Lung microvascular endothelial cell (primary cell): ENCODE measurements around the gene HCN2. TPM values are rescaled to one million over a fixed set of nuclear protein-coding genes. Genes with fewer than 3 reads are reported as not detected.
"Not testable (repeated sequence)": the region's sequence is repeated elsewhere in the genome, so short reads cannot be mapped to it uniquely, and the experiment has no call there.

Experiments used
- DNase-seq, 2 donors: peaks; one replicate each; pipeline versions ENCODE4 v3.0.0 to v3.0.0-alpha.2; 2010; ENCODE audit warnings: low read depth in 2 of 2
- total RNA-seq: library from RNA; depleted of rRNA; stranded (reverse); fragments of >200 nt; gene quantifications from 2 replicates; pipeline ENCODE4 v1.2.1, GENCODE V29; 2014

Gene HCN2
- total RNA-seq, 1 donor from 2014 or later: 0.40 TPM

DNA sequence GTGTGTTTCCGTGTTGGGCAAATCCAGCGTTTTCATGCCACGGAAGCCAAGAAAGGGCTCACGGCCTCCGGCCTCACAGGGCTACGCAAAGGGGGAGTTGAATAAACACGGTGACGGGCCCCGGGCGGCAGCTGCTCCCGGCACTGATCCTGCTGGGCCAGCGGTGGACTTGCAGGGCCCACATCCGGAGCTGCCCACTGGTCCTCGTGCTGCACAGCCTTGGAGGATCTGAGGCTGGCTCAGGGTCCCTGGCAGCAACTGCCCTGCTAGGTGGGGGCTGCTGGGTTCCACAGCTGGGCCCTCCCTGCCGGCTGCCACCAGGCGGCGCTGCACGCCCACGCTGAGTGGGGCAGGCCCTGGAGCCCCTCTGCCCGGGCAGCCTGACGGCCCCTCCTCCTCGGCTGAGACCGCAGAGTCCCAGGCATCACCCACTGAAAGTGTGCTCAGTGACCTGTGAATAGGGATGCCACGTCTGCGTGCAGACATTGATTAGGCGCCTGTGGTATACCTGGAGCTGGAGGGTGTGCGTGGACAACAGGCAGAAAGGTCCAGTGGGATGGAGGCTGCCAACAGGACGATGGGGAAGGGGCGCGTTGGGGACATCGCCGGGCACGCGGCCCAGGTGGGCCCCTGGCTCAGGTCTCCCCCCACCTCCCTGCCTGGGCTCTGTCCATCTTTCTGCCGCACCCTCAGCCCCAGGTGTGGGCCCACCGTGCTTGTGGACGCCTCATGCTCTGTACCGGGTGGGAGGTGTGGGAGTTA lies 5.3 kb upstream of the HCN2 start:
- DNase-seq: peak; percentile 37 to 69

DNA sequence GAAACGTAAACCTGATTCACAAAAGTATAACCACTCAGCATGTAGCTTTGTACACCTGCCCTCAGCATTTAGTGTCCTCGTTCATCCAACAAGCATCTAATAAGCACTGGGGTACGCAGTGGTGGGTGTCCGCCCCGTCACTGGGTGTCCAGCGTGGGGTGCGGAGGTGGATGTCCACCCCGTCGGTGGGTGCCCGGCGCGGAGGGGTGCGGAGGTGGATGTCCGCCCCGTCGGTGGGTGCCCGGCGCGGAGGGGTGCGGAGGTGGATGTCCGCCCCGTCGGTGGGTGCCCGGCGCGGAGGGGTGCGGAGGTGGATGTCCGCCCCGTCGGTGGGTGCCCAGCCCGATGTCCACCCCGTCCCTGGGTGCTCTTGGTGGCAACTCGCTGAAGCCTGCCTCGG lies 4.5 kb upstream of the HCN2 start:
- DNase-seq: not testable (repeated sequence)

DNA sequence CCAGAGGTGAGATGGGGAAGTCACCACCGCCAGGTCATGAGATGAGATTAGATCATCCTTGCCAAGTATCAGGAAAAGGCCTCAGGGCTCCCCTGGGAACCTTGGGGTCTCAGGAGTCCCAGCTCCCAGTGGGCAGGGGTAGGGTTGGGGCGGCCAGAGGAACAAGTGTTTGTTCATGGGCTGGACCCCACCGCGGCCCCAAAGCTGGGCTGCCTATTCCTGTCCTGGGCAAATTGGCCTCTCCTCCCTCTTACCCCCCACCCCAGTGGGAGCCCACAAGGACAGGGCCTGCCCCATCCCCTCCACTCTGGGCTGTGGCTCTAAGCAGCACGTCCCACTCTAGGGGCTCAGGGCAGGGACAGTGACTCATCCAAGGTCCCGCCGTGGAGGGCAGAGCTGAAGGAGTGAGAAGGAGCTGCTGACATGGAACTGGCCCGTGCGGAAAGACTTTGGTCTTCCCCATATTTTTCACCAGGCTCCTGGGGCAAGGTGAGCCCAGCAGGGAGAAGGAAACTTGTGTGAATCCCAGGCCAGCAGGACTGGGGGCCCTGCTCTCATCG lies 4.0 kb upstream of the HCN2 start:
- DNase-seq: no peak

DNA sequence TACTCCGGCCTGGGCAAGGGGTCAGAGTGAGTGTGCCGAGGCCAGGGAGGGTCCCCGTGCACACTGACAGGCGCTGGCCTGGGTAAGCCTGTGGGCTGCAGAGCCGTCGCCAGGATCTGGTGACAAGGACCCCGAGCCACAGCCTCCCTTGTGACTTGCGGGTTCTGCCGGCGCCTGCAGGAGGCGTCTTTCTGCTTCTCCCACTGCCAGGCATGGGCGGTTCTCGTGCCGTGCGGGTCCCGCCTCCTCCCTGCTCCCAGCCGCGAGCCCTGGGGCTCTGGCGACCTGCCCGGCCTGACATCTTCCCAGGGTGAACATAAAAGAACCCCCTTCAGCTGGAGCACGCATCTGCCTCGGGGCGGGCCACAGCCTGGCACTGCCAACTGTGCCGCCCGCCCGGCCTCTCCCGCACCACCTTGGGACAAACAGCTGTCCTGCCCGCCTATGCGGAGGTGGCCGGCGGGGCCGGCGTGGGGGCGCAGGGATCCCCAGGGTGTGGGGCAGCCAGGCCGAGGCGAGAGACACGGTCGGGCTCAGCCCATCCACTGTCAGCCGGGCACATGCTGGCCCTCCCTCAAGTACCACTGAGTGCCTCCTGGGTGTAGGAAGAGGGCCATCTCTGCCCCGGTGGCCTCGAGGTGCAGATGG lies 1.5 kb upstream of the HCN2 start:
- peak; percentile 72 to 74 for DNase-seq

DNA sequence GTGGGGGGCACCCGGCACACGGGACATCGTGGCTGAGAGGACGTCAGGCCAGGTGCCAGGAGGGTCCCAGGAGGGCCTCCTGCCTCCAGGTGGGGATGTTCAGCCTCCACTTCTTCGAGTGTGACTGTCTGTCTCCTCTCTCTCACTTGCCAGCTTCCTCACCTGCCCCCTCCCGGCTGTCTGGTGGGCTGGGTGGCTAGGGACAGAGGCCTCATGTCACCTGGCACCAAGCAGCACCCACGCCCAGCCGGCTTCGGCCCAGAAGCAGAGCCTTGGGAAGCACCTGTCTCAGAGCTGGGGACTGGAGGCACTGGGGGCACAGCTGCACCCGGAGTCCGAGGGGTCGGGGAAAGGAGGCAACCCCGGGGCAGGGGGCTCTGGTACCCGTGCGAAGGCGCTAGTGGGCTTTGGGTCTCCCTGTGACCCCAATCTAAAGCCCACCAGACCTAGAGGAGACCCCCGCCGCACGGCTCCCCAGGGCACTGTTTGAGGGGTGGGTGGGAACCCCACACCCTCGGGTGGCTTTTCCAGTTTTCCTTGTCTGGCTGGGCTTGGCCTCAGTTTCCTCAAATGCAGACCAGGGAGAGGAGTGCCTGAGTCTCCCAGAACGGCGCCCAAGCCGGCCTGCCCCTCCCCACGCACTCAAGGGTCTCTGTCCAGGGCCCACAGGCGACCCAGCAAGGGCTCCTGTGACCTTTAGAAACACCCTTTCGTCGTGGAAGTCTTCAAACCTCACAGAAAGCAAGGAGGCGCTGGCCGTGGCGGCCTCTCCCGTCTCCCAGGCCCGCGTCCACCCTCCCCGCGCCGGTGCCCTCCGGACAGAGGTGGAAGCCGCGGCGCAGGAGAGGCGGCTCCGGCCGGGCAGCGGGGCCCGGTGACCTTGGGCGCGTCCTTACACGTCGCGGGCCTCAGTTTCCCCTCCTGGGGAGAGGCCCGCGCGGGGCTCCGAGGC lies 664 bp upstream of the HCN2 start:
- no peak for DNase-seq

GRCh38 chr19:590396-590745 lies 690 bp downstream of the HCN2 start:
- DNase-seq: peak; percentile 36 to 53

- no peak for DNase-seq
Observed at GRCh38 chr19:590750-591098, 1.0 kb downstream of the HCN2 start.

- DNase-seq: peak; percentile 31 to 51
Observed at GRCh38 chr19:591099-591958, 1.6 kb downstream of the HCN2 start.

GRCh38 chr19:592101-592500 lies 2.4 kb downstream of the HCN2 start:
- DNase-seq: no peak

GRCh38 chr19:593055-593454 lies 3.4 kb downstream of the HCN2 start:
- no peak for DNase-seq

- no peak for DNase-seq
Observed at GRCh38 chr19:593505-593904, 3.8 kb downstream of the HCN2 start.

DNA sequence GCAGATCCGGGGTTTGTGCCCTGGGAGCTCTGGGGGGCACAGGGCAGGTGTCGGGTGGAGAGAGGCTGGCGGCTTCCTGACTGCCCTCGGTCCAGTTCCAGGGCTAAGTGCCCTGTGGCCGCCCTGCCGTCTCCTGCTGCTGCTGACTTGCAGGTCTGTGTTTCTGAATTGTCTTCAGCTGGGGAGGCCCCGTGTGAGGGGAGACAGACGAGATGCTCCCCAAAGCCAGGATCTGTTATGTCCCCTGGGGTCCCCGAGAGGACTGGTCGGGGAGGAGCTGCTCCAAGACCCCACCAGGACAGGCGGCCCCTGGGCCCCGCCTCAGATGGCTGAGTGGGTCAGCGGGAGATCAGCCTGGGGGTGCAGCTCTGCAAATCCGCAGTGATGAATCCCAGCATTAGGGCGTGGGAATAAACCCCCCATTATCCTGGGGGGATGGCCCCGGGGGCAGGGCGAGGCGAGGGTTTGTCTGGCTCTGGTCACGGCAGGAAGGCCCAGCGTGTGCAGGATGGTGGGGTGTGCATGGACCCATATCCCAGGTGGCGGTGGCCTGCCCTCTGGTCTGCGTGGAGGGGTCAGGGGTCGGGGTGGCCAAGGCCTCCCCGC lies 4.7 kb downstream of the HCN2 start:
- DNase-seq: no peak

- DNase-seq: no peak
Observed at GRCh38 chr19:595326-596262, 5.9 kb downstream of the HCN2 start.

- no peak for DNase-seq
Observed at GRCh38 chr19:596263-596655, 6.6 kb downstream of the HCN2 start.

- no peak for DNase-seq
Observed at GRCh38 chr19:597406-598315, 8.0 kb downstream of the HCN2 start.

DNA sequence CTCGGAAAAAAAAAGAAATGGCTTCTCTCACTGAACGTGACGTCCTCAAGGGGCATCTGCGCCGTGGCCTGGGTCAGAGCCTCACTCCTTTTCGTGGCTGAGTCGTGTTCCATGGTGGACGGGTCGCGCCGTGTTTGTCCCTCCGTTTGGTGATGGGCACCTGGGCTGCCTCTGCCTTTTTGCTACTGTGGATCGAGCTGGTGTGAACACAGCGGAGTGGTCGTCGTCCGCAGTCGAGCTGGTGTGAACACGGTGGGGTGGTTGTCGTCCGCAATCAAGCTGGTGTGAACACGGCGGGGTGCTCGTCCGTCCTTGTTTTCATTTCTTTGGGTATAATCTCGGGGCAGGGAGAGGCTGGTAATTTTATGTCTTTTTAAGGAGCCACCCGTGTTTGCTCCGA lies 11.6 kb downstream of the HCN2 start:
- DNase-seq: no peak

GRCh38 chr19:601790-602189 lies 12.1 kb downstream of the HCN2 start:
- no peak for DNase-seq
